GM21526 (cell line): ENCODE data around the gene EDN1.

ENCODE experiments used
- ATAC-seq: cut with Tn5 transposase; IDR thresholded peaks from one replicate; pipeline ENCODE4 v1.9.1; 2021; ENCODE audit warnings: moderate library complexity; ENCODE audit not compliant: unreplicated experiment, low FRiP score

The EDN1 gene

DNA sequence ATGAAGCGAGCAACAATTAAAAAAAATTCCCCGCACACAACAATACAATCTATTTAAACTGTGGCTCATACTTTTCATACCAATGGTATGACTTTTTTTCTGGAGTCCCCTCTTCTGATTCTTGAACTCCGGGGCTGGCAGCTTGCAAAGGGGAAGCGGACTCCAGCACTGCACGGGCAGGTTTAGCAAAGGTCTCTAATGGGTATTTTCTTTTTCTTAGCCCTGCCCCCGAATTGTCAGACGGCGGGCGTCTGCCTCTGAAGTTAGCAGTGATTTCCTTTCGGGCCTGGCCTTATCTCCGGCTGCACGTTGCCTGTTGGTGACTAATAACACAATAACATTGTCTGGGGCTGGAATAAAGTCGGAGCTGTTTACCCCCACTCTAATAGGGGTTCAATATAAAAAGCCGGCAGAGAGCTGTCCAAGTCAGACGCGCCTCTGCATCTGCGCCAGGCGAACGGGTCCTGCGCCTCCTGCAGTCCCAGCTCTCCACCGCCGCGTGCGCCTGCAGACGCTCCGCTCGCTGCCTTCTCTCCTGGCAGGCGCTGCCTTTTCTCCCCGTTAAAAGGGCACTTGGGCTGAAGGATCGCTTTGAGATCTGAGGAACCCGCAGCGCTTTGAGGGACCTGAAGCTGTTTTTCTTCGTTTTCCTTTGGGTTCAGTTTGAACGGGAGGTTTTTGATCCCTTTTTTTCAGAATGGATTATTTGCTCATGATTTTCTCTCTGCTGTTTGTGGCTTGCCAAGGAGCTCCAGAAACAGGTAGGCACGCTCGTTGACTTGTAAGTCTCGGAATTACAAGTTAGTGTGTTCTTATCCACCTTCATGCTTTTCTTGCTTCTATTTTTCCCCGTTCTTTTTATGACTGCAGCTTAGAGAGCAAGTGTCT is at the start of gene EDN1:
TSS of gene EDN1 (plus strand) at position 429 of the 888 bp plus-strand sequence. CDS start at position 698, 269 bp downstream.
- ATAC-seq: peak; percentile 83

DNA sequence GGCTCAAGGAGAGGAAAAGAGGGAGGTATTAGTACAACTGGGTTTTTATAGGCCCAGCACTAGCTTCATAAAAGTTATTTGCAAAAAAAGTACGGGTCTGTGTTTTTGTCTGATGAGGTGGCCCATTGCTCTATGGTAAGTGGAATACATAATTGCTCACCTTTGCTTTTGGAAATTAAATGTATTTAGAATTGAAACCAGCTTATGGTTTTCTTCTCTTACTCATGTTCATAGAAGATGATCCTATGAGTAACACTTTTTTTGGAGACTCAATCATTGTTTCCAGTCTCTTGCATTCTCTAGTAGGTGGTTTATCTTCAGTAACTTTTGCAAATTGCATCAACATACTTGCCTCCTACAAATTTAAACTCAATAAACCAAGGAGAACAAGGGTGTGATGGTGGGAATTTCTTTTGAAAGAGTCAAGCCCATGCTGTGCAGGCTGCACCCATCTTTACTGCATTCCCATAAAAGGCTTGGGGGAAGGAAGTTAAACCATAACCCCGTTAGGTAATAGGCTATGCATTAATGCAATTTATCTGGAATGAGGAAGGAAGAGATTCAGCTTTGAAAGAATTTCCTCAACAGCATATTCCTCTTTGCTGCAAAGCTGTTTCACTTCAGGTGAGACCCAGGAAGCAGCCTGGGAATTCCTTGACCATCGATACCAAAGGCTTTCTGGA is 48.5 kb upstream of the EDN1 start:
- no peak for ATAC-seq

GRCh38 chr6:12243169-12243568 is 47.0 kb upstream of the EDN1 start:
- ATAC-seq: no peak

GRCh38 chr6:12245360-12245759 is 44.8 kb upstream of the EDN1 start:
- no peak for ATAC-seq

- no peak for ATAC-seq
These were observed 44.1 kb upstream of the EDN1 start for GRCh38 chr6:12245763-12246718.

- ATAC-seq: no peak
These were observed 43.3 kb upstream of the EDN1 start for GRCh38 chr6:12246900-12247299.

DNA sequence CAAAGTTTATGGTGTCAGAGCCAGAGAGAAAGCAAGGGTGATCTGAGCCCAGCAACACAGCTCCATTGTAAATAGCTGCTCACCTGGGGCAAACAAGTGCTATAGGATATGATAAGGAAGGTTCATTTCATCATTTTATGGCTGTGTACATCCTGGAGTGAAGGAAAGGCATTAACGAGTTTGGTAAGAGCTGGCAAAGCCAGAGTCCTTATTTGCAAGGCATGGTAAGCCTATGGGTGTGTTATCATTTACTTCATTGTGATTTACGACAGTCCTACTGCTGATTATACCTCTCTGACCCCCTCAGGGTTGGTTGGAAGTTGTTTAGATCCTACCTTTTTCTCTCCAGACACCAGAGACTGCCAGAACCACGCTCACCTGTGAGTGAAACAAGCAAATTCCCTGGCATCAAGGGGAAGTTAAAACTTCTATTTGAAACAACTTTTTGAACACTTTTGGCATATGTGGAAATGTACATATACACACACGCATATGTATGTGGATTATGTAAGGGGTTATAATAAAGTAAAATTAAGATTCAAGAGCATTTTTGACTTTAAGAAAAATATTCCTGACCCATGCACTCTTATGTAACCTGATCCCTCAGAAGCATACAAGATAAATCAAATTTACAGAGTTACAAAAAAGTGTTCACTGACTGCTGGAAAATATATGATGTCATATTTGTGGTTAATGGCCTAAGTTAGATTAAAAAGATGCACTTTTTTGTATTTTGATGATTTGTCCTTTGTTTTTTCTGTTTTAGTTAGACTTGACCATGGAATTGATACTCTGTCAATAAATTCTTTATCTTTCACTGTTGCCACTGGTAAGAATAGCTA is 40.4 kb upstream of the EDN1 start:
- no peak for ATAC-seq

DNA sequence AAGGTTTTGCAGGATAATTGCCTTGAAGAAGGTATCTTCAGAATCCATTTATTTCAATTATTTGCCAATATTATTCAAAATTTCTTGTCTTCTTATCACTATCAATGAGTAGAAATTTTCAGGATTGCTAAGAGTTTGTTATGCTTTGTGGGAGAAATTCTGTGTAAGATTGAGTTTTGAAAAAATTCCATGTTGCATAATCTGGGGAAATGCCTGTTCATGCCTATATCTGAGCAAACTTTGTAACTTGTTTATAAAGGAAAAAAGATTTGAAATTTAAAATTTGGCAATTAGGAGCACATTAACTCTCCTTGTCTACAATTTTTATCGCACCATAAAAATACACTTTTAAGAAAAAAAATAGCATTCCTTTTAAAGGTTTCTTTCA is 39.8 kb upstream of the EDN1 start:
- ATAC-seq: no peak

- ATAC-seq: no peak
These were observed 36.0 kb upstream of the EDN1 start for GRCh38 chr6:12254210-12254609.

DNA sequence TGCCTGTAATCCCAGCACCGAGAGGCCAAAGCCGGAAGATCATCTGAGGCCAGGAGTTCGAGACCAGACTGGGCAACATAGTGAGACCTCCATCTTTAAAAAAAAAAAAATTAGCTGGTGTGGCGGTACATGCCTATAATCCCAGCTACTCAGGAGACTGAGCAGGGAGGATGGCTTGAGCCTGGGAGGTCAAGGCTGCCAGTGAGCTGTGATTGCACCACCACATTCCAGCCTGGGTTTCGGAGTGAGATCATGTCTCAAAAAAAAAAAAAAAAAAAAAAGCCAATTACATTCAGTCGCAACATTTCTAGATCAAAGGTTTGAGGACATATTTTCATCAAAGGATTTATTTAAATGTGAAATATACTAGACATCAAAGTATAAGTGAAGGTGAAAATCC is 32.0 kb upstream of the EDN1 start:
- no peak for ATAC-seq

- no peak for ATAC-seq
These were observed 31.5 kb upstream of the EDN1 start for GRCh38 chr6:12258591-12259075.

GRCh38 chr6:12260458-12261093 is 29.6 kb upstream of the EDN1 start:
- ATAC-seq: no peak

GRCh38 chr6:12261502-12261901 is 28.7 kb upstream of the EDN1 start:
- ATAC-seq: no peak

DNA sequence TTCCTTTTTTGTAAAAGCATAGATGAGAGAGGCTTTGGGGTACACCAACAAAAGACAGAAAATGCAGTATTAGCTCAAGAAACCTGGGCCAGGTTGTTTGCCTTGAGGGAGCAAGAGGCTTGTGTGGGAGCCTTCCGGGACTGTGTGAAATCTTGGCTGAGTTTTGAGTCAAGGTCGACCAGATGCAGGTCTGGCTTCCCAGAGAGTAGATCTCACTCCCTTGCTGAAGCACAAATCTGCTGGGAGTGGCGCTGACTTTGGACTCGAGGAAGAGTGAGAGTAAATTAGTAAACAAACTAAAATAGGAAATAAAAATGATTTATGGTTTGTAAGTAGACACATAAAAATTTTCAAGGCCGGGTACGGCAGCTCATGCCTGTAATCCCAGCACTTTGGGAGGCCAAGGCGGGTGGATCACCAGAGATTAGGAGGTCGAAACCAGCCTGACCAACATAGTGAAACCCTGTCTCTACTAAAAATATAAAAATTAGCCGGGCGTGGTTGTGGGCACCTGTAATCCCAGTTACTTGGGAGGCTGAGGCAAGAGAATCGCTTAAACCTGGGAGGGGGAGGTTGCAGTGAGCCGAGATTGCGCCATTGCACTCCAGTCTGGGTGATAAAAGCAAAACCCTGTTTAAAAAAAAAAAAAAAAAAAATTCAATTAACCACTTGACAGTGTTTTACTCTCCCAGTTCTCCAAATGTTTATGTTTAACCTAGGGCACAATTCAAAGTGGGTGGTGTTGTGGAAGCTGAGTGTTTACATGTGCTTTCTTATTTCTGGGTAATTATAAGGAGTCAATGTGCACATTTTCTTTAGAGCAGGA is 27.7 kb upstream of the EDN1 start:
- ATAC-seq: no peak

- no peak for ATAC-seq
These were observed 26.8 kb upstream of the EDN1 start for GRCh38 chr6:12263403-12263802.

DNA sequence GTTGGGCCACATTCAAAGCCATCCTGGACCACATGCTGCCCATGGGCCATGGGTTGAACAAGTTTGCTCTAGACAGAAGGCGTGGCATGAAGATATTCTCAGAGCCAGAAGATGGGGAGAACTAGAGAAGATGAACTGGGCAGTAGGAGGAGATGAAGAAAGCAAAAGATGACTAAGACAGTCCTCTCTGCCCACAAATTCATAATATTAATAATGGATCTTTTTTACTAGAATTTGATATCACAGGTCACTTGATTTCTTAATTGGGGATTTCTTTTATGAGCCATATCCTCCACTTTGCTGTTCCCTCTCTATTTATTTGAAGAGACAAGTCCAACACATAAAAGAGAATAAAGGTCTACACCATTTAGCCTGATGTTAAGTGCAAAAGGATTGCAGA is 25.5 kb upstream of the EDN1 start:
- ATAC-seq: no peak

GRCh38 chr6:12265296-12265695 is 24.9 kb upstream of the EDN1 start:
- no peak for ATAC-seq

- no peak for ATAC-seq
These were observed 24.4 kb upstream of the EDN1 start for GRCh38 chr6:12265791-12266190.
